GM19452 (cell line): ENCODE measurements around the gene PTPN1.
"Not testable (repeated sequence)": the region's sequence is repeated elsewhere in the genome, so short reads cannot be mapped to it uniquely, and the experiment has no call there.

Source experiments
- ATAC-seq: cut with Tn5 transposase; IDR thresholded peaks from one replicate; pipeline ENCODE4 v1.9.1; 2021; ENCODE audit not compliant: unreplicated experiment

The PTPN1 gene

DNA sequence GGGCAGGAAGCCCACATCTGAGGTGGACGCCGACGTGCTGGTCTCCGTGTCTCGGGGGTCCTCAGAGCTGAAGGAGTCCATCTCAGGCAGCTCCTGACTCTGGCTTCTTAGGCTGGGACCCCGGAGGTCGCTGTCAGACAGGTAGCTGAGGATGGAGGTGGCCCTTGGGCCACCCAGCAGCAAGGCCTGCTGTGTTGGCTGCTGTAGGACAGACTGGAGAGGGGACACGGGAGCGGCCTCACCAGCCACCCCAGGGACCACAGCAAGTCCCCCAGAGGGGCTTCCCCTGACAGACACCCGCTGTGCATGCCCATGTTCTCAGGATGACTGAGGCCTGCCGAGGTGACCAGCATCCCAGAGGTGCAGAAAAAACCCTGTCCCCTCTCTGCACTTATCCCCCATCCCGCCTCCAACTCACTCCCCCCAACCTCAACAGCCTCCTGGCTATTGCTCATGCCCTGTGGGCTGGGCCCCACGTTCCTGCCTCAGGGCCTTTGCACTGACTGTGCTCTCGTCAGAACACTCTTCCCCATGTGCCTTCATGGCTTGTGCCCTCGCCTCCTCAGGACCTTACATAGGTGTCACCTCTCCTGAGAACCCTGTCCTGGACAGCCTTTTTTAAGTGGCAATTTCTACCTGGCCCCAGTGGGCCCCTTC, 92.4 kb downstream of the PTPN1 start:
- no peak for ATAC-seq

DNA sequence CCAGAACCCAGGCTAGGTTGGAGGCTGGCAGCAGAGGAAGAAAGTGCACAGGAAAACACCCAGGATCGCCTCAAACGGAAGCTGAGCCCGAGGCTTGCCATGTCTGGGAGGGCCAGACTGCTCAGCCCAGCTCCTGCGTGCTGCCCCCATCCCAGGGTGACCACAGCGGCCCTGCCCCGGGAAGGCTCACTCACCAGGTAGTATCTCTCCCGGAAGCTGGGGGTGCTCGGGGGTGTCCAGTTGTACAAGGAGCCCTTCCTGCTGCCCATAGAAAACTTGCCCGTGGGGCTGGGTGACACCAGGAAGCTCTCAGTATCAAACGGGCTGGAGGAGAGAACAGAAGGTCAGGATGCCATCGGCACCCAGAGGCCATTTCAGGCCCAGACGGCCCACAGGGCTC, 94.3 kb downstream of the PTPN1 start:
- no peak for ATAC-seq

DNA sequence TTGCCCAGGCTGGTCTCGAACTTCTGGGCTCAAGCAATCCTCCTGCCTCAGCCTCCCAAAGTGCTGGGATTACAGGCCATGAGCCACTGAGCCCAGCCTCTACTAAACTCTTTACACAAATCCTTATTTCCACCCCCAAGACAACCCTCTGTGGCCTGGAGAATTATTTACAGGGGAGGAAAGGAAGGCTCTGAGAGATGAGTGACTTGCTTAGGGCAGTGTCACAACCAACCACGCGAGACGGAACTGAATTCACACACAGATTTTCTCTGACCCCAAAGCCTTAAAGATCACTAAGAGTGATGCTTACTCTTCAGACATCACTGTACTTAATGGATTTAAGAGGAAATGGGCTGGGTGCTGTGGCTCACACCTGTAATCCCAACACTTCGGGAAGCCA, 95.0 kb downstream of the PTPN1 start:
- no peak for ATAC-seq

DNA sequence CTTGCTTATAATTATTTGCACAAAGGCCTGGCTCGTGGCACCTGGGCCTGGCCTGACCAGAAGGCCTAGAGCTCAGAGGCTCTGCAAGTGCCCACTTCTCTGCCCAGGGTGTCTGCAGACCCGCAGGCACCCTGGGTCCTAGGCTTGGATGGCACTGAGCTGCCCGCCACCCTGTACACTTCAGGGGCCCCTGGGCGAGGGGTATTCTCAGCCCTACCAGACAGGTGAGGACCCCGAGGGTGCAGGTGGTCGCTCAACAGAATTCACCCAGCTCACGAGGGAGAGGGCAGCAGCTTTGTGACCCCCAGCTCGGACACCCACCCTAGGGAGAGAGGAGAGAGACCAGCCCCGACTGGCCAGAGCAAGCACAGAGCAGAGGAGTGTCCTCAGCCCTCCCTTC, 97.3 kb downstream of the PTPN1 start:
- ATAC-seq: no peak

DNA sequence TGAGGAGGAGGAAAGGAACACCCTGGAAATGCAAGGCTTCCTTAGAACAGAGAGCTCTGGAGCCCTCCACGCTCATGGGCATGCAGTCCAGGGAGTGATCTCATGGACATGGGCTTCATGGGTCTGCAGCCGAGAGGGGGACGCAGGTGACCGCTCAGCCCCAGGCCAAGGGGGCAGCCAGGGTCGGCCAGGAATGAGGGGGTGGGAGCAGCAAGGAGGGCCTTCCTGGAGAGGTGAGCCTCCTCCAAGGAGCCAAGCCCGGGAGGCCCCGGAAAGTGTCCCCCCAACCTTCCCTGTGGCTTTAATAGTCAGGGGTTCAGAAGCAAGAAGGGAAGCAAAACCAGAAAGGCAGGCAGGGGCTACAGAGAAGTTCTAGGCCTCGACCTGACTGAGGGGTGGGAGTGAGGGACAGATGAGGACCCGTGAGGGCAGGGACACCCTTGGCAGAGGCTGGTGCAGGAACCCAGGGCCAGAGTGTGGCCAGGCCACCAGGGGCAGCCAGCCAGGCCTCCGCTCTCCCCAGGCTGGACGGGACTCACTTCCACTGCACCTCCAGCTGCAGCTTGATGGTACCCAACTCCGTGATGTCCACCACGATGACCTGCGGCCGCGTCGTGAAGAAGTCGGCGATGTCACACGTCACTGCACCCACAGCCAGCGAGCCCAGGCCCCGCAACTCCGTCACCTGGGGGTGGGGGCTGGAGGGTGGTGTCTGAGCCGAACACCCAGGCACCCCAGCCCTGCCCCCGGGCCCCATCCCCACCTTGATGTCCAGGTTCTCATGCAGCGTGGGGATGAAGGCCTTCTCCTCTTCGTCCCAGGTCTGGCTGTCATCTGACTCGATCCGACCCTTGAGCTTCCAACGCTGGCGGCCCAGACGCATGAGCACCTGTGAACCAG, 97.9 kb downstream of the PTPN1 start:
- no peak for ATAC-seq

DNA sequence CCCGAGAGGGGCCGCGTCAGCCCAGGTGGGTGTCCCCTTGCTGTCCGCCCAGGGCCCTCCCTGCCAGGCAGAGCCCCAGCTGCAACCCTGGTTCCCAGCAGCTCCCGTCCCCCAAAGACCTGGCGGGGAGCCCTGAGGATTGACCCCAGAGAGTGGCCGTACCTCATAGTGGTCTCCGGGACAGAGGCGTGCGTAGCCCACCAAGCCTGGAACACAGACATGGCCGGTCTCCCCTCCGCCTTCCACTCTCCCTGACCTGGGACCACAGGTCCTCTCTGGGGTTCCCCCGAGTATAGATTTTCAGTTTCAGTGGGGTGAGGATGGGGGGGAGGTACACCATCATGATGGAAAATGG, 98.5 kb downstream of the PTPN1 start:
- ATAC-seq: no peak

DNA sequence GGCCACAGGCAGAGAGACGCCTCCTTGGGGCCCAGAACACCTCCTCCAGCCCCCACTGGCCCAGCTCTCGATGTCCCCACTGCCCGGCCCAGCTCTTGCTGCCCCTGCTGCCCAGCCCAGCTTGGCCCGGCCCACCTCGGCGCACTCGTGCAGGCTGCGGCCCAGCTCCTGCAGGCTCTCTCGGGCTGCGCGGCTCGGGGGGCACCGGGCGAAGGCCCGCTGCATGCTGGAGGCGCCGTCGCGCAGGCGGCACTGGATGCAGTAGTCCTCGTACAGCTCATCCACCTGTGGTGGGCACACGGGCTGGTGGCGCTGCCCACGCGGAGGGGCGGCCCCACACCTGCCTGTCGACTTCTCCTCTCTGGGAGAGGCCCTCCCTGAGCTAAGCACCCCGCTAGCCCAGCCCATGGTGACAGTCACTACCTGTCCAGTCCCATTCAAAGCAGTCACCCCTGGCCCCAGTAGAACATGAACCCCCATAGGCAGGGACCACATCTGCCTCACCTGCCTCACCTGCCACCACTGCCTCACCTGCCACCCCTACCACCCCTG, 99.3 kb downstream of the PTPN1 start:
- ATAC-seq: no peak

DNA sequence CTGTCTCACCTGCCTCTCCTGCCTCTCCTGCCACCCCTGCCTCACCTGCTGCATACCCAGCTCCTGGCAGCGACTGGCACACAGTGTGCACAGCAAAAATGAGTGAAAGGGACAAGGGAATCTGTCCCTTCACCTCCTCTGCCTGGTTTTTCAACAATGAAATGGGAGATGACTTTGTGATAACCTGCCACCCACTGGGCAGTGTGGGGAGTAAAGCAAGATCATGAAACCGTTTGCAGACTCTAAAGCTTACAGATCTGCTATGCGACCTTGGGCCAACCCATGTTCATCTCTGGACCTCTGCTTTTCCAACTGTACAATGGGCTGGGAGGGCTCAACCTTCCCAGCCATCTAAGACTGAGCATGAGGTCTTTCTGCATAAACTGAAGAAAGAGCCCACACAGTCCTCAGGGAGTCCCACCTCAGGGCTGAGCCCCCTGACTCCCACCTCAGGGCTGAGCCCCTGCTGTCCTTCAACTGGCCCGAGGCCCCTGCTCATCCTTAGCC, 100.1 kb downstream of the PTPN1 start:
- ATAC-seq: no peak

DNA sequence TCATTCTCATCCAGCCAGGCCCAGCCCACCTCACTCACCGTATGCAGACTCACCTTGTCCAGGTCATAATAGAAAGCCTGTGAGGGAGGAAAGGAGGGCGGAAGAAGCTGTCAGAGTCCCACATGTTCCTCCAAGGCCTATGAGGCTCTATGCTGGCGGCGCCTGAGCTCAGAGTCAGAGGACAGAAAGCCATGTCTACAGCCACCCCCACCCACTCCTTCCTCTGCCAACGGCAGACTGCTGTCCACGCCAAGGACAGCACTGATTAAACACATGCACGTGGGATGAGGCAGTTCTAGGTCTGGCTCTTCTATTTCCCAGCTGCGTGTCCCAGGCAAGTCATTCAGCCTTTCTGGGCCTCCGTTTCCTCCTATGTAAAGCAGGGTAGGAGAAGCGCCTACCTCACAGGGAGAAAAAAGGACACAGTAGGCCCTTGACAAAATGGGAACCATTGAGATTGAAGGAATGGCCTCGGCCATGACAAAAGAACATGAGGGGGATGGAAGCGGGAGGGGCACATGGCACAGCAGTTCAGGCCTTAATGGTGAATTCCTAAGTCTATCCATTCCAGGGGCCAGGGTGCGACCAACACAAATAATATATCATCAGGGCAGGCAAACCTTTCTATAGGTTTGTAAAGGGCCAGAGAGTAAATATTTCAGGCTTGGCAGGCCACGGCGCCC, 101.1 kb downstream of the PTPN1 start:
- no peak for ATAC-seq

DNA sequence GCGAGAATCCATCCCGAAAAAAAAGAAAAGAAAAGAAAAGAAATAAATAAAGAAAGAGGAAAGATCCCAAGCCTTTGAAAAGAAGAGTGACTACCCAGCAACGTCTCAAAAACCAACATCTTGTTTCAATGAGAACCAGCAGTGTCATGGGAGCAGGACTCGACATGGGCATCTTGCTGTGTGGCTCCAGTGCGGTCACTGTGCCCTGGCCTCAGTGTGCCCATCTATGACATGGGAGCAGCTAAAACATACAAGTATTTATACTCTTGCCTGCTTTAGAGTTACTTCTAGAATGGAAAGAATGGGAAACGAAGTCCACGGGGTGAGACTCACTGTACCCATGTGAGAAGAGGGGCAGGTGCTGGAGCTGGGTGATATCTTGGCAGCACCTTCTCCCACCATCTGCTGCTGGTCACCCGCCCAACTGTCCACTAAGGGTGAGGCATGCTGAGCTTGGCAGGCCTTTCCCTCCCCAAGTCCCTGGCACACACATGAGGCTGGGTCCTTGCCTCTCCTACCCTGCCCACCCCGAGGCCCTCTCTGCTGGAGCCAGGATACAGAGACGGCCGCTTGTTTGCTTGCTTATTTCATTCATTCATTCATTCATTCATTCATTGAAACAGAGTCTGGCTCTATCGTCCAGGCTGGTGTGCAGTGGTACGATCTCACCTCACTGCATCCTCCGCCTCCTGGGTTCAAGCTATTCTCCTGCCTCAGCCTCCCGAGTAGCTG, 103.4 kb downstream of the PTPN1 start:
- no peak for ATAC-seq

DNA sequence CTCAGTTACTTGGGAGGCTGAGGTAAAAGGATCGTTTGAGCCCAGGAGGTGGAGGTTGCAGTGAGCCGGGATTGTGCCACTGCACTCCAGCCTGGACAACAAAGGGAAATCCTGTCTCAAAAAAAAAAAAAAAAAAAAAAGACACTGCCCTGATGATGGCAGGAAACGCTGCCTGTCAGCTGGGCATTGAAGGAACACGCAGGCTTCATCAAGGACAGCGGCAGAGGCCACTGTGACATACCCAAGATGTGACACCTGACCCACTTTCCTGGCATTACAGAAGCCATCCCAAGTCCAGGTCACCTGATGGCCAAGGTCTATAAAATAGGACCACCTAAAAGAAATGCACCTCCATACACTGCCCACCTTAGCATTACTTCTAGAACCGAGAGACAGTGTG, 105.2 kb downstream of the PTPN1 start:
- no peak for ATAC-seq

DNA sequence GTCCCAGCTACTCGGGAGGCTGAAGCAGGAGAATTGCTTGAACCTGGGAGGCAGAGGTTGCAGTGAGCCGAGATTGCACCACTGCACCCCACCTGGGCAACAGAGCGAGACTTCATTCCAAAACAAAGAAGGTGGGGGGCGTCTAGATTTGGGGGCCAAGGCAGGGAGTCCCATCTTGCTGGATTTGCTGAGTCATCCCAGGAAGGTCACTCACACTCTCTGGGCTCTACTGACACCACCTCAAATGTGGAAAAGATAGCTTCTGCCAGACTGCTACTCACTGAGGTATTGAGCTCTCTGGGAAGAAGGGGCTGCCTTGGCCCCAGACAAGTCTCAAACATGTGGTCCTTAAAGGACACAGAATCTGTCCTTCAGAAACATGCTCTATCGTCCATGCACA, 106.8 kb downstream of the PTPN1 start:
- no peak for ATAC-seq

DNA sequence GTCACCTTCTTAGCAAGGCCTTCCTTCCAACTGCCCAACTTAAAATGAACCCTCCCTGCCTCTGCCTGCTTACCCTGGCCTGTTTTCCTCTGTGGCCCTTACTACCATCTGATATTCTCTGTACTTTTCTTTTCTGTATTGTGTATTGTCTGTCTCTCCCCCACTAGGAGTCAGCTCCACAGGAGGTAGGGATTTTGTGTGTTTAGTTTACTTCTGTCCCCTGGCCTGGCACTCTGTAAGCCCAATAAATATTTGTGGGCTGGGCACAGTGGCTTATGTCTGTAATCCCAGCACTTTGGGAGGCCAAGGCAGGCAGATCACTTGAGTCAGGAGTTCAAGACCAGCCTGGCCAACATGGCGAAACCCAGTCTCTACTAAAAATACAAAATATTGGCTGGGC, 108.4 kb downstream of the PTPN1 start:
- ATAC-seq: no peak

DNA sequence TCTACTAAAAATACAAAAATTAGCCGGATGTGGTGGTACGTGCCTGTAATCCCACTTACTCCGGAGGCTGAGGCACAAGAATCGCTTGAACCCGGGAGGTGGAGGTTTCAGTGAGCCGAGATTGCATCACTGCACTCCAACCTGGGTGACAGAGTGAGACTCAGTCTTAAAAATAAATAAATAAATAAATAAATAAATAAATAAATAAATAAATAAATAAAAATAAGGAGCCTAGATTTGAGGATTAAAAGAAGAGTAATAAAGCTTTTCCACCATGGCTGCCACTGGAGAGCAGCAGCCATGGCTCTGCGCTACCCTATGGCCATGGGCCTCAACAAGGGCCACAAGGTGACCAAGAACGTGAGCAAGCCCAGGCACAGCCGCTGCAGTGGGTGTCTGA, 110.3 kb downstream of the PTPN1 start:
- ATAC-seq: not testable (repeated sequence)

DNA sequence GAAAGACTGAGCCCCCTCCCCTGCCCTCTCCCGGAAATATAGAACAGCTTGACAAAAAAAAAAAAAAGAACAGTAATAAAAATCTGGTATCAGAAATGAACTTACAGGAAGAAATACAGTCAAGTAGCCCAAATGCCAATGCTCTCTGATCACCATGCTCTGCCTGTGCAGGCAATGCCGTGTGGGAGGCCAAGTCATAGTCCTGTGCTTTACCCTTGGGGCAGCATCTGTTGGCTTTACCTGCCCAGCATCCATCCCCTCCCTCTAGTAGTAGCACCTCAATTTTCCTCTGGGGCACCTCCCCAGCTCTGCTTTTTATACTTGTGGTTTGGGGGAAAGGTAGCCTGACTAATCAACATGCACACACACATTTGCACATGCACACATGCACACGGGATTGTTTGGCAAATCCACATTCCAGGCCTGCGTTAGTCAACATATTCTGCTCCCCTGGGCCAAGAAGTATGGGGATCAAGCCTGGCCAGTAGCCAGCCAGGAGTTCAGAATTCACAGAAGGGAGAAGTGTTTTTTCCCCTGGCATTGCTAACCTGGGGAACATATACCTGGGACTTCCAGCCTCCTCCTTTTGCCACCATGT, 111.0 kb downstream of the PTPN1 start:
- ATAC-seq: no peak

DNA sequence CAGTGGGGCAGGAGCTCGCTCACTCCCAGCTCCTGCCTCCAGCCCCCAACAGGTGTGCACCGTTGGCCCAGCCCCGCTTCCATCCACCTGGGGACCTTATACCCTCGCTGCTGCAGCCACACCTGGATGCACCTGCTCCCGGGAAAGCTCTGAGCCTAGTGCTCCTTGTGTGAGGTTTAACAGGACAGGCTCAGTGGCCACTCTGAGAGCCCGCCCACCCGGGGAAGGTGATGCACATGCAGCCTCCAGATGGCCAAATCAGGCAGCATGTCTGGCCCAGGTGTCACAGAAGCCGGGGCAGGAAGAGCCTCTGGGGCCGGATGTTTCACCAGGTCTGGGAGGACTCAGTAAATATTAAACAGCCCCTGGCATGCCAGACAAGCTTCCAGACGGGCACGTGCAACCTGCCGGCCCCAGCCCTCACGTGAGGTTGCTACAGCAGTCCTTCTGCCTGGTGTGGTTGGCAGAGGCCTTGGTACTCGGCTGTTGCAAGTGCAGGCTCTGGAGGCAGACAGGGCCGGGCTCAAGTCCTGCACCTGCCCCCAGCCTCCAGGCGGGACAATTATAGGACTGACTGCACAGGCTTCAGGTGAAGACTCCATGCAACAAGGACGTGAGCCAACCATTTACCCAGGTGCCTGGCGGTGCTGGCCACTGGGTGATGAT, 114.3 kb downstream of the PTPN1 start:
- ATAC-seq: no peak

DNA sequence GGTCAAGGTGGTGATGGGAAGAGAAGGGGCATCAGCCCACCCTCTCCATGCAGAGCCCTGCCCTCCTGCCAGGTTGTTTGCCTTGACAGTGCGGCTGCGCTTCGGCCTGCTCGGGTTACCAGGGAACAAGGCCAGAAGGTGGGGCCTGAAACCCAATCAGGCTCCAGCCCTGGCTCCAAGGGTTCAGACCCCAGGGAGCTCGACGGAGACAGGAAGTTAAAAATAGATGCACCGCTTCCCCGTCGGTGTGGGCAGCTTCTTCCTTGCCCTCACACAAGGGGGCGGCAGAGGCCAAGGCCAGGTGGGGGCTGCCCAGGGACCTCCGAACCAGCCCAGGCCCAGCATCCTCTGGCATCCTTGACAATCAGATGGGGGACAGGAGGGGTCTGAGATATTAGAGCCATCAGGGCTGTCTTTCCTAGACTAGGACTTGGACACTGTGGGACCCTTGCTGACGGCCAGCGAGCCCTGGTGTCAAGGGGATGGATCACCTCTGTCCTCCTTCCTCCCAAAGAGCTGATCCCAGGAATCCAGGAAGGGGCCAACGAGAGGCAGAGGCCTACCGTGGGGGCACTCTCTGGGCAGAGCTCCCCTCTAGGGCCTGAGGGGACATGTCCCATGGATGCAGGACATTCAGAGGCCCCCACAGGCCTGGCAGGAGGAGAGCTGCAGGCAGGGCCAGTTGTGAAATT, 115.9 kb downstream of the PTPN1 start:
- ATAC-seq: no peak

DNA sequence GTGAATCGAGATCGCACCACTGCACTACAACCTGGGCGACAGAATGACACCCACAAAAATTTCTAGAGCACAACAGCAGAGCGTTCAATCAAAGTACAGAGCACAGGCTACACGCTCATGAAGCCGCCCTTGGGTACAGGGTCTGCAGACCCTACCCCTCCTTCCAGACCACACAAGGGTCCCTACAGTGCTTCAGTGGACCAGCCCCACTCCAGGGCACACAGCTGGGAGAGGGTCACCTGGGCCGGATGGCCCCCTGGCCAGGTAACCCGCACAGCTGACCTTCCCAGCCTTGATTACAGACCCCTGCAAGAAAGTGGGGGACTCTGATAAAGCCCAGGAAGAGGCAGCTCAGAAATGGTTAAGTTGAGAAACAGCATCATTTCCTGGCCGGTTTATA, 117.6 kb downstream of the PTPN1 start:
- ATAC-seq: no peak

DNA sequence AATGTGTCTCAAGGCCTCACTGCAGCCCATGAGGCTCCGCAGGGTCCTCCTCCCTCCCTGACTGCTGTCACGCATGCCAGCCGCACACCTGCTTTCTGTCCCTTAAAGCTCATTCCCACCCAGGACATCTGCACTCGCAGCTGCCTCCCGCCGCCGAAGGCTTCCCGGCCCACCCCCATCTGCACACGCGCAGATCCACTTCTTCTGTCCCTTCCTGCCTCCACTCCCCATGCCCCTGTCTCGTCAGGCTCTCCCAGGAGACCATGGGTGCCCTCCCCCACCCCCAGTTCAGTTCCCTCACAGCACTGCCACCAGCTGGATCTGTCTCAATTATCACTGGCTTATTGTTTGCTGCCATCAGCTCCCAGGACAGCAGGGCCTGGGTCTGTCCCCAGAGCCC, 118.1 kb downstream of the PTPN1 start:
- ATAC-seq: no peak
